ENCODE results near the gene ASIC4. TPM values are rescaled to one million over a fixed set of nuclear protein-coding genes. Genes with fewer than 3 reads are reported as not detected.

Gene ASIC4
- total and polyA plus RNA-seq, 2 of the 13 experiments (the other 11 are each of a cell fraction or from before 2014, with no cell fraction given), result 0.03 TPM; not detected in 1

DNA sequence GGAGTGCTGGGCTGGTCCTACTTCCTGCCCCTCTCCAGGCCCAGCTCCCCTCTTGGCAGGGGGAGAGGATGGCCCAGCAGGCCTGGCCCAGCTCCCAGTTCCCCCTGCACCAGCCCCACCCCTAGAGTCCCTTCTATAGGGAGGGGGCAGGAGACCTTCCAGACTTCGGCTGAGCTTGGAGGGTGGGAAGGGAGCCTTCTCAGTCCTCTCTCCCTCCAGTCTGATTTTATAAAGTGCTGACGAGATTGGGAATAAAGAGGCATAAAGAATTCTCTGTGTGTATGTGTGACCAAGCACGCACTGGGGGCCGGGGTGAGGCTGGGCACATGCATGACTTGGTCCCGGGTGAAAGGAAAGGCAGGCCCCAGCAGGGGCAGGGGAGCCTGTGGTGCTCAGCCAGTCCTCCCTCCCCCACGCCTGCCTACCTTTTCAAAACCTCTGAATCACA lies 24.2 kb downstream of the ASIC4 start:
- H3K4me3 ChIP-seq (replicated peaks in 1 of 3; ENCODE audit: insufficient read depth in 1 of 3, low read depth in 2 of 3, low read length in 3 of 3), result no peak overlapping the region
- H3K27me3 ChIP-seq (ENCODE audit: control insufficient read depth in 1 of 2, insufficient read depth in 2 of 2, low read length in 2 of 2), result peaks cover 2 to 32% of the 10 kb centered on the region in 2 experiments; a peak in 4 of 5 replicates
- ChIA-PET POLR2A (interaction anchor here (1.4 kb wide), 1 partner anchor 22 kb away, joined by 4 read pairs; no protein-coding TSS in a partner anchor), CTCF (ENCODE audit: low intra/inter-chr PET ratio, low total read pairs) (interaction anchor here (1.5 kb wide), 1 partner anchor 104 kb away, joined by 8 read pairs; no protein-coding TSS in a partner anchor)
- H3K36me3 ChIP-seq (replicated peaks in 1 of 2; ENCODE audit: control insufficient read depth in 1 of 2, insufficient read depth in 2 of 2, low read length in 2 of 2), result peaks cover 15 to 27% of the 10 kb centered on the region in 2 experiments
- H2AFZ ChIP-seq (ENCODE audit: low read length), result no peak overlapping the region
- intact Hi-C loops (cut with micrococcal nuclease; ENCODE audit: unreplicated experiment) (loop anchor here (10.0 kb wide), 1 partner anchor 244 kb away; no protein-coding TSS in a partner anchor), in situ Hi-C loops (cut with HindIII; ENCODE audit: extremely low pct_ligation_motif_present, low pct_unique_long_range_greater_than_20kb) (no loop called here)
- H3K9me3 ChIP-seq (ENCODE audit: low read length), result no peaks in the 10 kb centered on the region
- FAIRE-seq, result no peak
- WGBS (ENCODE audit: low lambda C conversion rate), result 86% methylated on average over 6 of the region's 6 CpGs
- 0 out of 2 replicates have a peak overlapping the region, but pooled peaks have one; percentile 51 for H3K4me2 ChIP-seq (ENCODE audit: low read depth, low read length)
- H3K4me1 ChIP-seq (ENCODE audit: insufficient read depth, low read length), result peaks cover 45% of the 10 kb centered on the region
- no peak overlapping the region for H3K27ac ChIP-seq (ENCODE audit: extremely low read length, insufficient read depth, low read length)
- H3K79me2 ChIP-seq (ENCODE audit: insufficient read depth, low read length), result peaks cover 20% of the 10 kb centered on the region
- no peak for DNase-seq (ENCODE audit: low spot score)
- no TSS peak for BruUV-seq (replicated peaks)
- no peak overlapping the region for H3K9ac ChIP-seq (ENCODE audit: insufficient read depth, low read depth, low read length)
- ATAC-seq, result no peak
- peaks cover 46% of the 10 kb centered on the region for H4K20me1 ChIP-seq (ENCODE audit: insufficient read depth, low read length)
- no peak for TF ChIP-seq SNAPC4 (CRISPR knock-in tag; IDR thresholded peaks at IDR 0.05)
- 0 out of 2 replicates have a peak, but pooled peaks have one; percentile 2 for TF ChIP-seq FOXP4 (CRISPR knock-in tag; IDR thresholded peaks at IDR 0.05)
- no peak for TF ChIP-seq KIAA2018 (CRISPR knock-in tag; IDR thresholded peaks at IDR 0.05; ENCODE audit: borderline replicate concordance)
- 0 out of 2 replicates have a peak, but pooled peaks have one; percentile 18 for TF ChIP-seq ZNF543 (CRISPR knock-in tag; IDR thresholded peaks at IDR 0.05)

All from HepG2 (cell line).